Endothelial cell (in vitro differentiated cells): Measurements from ENCODE around the gene MAP2. TPM values are rescaled to one million over a fixed set of nuclear protein-coding genes. Genes with fewer than 3 reads are reported as not detected.

Experiments
- DNase-seq: peaks from one replicate; pipeline ENCODE4 v3.0.0; 2021; ENCODE audit warnings: low spot score
- H3K27ac Mint-ChIP-seq: one replicate; pipeline ENCODE4 v1.8.0; 2021; ENCODE audit warnings: mixed read lengths, inconsistent platforms; ENCODE audit not compliant: unreplicated experiment
- H3K27me3 Mint-ChIP-seq: one replicate; pipeline ENCODE4 v1.8.0; 2021; ENCODE audit warnings: mild to moderate bottlenecking, moderate library complexity, mixed read lengths, inconsistent platforms; ENCODE audit not compliant: unreplicated experiment
- H3K36me3 Mint-ChIP-seq: one replicate; pipeline ENCODE4 v1.8.0; 2021; ENCODE audit warnings: mild to moderate bottlenecking, low read depth, mixed read lengths, inconsistent platforms; ENCODE audit not compliant: unreplicated experiment
- H3K4me1 Mint-ChIP-seq: one replicate; pipeline ENCODE4 v1.8.0; 2021; ENCODE audit warnings: mild to moderate bottlenecking, mixed read lengths, inconsistent platforms; ENCODE audit not compliant: unreplicated experiment
- H3K4me3 Mint-ChIP-seq: one replicate; pipeline ENCODE4 v1.8.0; 2021; ENCODE audit warnings: mild to moderate bottlenecking, mixed read lengths, inconsistent platforms; ENCODE audit not compliant: unreplicated experiment
- H3K9me3 Mint-ChIP-seq: one replicate; pipeline ENCODE4 v1.8.0; 2021; ENCODE audit warnings: mixed read lengths, inconsistent platforms; ENCODE audit not compliant: unreplicated experiment
- total RNA-seq: library from RNA; stranded (reverse); fragmentation: NEBNext Ultra II Directional; extraction: Animal tissue kit (Norgen Biotek cat#: 25700); gene quantifications from one replicate; pipeline ENCODE4 v1.2.1, GENCODE V29; 2021; ENCODE audit not compliant: unreplicated experiment
- TF ChIP-seq, protein P1 (sequence below): fragments of 200-600 bp; sonication (generic); IDR thresholded peaks from one replicate; pipeline ENCODE4 v1.5.0; 2021; ENCODE audit warnings: antibody characterized with exemption; ENCODE audit not compliant: unreplicated experiment

Gene MAP2
- total RNA-seq, 1 donor from 2014 or later, result 2.1 TPM

DNA sequence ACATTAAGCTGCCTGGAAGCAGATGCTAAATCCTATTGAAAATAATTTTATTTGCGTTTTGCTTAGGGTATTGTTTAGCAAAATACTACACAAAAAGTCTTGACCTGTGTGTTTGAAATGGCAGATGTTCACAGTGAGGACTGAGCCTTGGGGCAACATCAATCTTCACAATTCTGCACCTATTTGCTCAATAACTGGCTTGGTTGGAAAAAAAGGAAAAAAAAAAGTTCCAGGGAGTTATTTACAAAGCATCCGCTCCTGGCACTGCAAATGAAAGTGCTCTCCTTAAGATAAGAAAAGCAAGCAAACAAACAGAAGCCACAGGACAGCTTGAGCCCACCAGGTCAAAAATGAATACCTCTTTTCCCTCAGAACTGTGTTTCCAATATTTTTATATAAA lies 77.7 kb downstream of the MAP2 start:
- Mint-ChIP-seq H3K27me3 (no peaks in the 10 kb centered on the region), H3K4me1 (peaks cover 1% of the 10 kb centered on the region), H3K27ac (no peak overlapping the region), H3K9me3 (no peaks in the 10 kb centered on the region), H3K36me3 (peaks cover 5% of the 10 kb centered on the region), H3K4me3 (no peak overlapping the region)
- DNase-seq, result no peak
- TF ChIP-seq, protein P1, sequence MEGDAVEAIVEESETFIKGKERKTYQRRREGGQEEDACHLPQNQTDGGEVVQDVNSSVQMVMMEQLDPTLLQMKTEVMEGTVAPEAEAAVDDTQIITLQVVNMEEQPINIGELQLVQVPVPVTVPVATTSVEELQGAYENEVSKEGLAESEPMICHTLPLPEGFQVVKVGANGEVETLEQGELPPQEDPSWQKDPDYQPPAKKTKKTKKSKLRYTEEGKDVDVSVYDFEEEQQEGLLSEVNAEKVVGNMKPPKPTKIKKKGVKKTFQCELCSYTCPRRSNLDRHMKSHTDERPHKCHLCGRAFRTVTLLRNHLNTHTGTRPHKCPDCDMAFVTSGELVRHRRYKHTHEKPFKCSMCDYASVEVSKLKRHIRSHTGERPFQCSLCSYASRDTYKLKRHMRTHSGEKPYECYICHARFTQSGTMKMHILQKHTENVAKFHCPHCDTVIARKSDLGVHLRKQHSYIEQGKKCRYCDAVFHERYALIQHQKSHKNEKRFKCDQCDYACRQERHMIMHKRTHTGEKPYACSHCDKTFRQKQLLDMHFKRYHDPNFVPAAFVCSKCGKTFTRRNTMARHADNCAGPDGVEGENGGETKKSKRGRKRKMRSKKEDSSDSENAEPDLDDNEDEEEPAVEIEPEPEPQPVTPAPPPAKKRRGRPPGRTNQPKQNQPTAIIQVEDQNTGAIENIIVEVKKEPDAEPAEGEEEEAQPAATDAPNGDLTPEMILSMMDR, result no peak

DNA sequence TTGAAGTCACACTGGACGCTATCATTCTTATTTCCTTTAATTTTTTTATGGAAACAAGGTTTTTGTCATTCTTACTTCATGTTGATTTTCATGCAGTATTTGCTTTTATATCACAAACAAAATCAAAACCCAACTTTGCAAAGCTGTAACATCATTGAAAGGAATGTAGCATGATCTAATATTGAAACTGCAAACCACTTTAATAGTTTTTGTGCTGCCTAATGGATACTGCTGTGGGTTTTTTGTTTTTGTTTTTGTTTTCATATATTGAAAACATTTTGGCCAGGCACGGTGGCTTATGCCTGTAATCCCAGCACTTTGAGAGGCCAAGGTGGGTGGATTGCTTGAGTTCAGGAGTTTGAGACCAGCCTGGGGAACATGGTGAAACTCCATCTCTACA lies 81.6 kb downstream of the MAP2 start:
- H3K27ac Mint-ChIP-seq, result no peak overlapping the region
- TF ChIP-seq, protein P1, result no peak

DNA sequence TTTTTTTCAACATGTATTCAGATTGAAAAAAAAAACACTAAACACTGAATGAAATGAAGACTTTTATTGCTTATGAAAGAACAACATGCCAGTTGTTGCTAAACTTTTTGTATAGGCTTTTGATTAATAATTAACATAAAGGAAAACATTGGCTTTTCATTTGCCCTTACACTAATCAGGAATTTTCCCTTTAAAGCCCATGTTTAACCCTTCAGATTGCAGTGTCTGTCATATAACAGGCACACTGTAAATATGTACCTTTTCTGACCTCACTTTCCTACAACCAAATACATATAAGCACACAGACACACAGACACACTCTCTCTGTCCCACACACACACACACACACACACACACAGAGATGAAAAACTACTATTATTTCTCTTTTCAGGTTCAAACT lies 84.4 kb downstream of the MAP2 start:
- Mint-ChIP-seq H3K4me1 (no peaks in the 10 kb centered on the region), H3K27ac (no peak overlapping the region), H3K4me3 (no peak overlapping the region), H3K36me3 (no peaks in the 10 kb centered on the region), H3K9me3 (no peaks in the 10 kb centered on the region), H3K27me3 (no peaks in the 10 kb centered on the region)
- TF ChIP-seq, protein P1, result no peak
- no peak for DNase-seq

More for the DNA sequence above, 81.6 kb downstream of the MAP2 start:
- Mint-ChIP-seq H3K4me1 (no peaks in the 10 kb centered on the region), H3K36me3 (no peaks in the 10 kb centered on the region), H3K4me3 (no peak overlapping the region), H3K27me3 (no peaks in the 10 kb centered on the region), H3K9me3 (no peaks in the 10 kb centered on the region)
- DNase-seq, result no peak

DNA sequence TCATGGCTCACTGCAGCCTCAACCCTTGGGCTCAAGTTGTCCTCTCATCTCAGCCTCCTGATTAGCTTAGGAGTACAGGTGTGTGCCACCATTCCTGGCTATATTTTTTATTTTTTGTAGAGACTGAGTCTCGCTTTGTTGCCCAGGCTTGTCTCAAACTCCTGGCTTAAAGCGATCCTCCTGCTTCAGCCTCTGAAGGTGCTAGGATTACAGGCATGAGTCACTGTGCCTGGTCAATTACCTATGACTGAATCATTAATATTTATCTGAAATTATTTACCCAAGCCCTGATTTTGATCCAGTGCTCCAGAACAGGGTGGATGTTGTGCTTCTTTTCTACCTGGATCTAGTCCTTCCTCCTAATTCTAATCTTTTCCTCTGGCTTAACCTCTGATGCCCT lies 87.8 kb downstream of the MAP2 start:
- Mint-ChIP-seq H3K9me3 (no peaks in the 10 kb centered on the region), H3K27me3 (no peaks in the 10 kb centered on the region), H3K4me1 (peaks cover 3% of the 10 kb centered on the region), H3K4me3 (no peak overlapping the region), H3K36me3 (no peaks in the 10 kb centered on the region), H3K27ac (no peak overlapping the region)
- TF ChIP-seq, protein P1, result no peak
- DNase-seq, result no peak

DNA sequence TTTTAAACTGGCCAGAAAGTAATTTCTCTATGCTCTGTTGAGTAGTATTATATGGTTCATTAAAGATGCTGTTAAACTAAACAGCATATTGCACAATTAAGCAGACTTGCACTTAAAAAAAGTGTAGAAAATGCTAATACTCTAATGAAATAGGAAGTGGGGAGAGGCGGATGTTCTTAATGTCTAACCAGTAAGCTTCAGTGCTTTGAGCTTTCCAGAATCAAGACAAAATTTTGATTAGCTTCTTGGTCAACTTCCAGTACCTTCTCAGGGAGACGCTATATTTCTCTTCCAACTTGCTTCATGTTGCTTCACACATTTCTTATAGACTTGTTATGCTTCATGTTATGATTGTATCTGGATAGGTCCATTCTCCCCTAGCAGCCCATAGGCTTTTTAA lies 89.1 kb downstream of the MAP2 start:
- no peak overlapping the region for H3K27ac Mint-ChIP-seq
- H3K4me1 Mint-ChIP-seq, result peaks cover 3% of the 10 kb centered on the region
- H3K36me3 Mint-ChIP-seq, result no peaks in the 10 kb centered on the region
- H3K4me3 Mint-ChIP-seq, result no peak overlapping the region
- TF ChIP-seq, protein P1, result no peak
- H3K9me3 Mint-ChIP-seq, result no peaks in the 10 kb centered on the region
- no peak for DNase-seq
- no peaks in the 10 kb centered on the region for H3K27me3 Mint-ChIP-seq
